ENCODE results near the gene ZNF438.

The ZNF438 gene

DNA sequence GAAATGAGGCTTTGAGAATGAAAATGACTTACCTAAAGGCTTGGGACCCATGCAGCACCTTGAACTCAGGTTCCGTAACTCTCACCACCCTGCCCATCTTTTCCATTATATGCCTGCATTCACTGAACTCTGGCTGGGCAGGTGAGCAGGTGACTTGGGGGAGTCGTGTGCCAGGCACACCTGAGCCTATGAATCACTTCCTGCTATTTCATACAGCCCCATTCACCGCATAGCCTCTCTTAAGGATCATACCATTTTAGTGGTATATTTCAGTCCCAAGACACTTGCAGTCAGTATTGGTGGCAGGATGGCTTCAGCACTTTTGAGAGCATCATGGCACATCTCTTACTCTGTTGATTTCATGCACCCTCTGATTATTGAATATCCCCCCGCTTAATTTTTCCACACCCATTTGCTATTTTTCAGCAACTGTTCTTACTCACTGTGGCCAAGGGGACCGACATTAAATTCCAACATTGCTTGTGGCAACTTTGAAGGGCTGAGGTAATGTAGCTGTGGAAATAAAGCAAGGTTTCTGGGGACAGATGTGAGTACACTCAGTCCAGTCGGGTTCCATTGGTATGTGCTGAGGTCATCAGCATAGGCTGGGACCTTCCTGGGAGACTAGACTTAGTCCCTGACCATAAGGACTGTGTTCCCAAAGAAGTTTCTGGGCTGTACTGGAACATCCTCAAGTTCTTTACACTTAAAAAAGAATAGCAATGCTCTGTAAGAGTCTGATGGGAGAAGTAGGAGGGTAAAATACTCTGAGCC is 39.8 kb upstream of the ZNF438 start:
- no peak overlapping the region for H3K14ac ChIP-seq (ENCODE audit: low read length in 2 of 2)
- H3K4me2 ChIP-seq (ENCODE audit: low read length, poor library complexity, severe bottlenecking): no peak overlapping the region
- no peak overlapping the region for H3K23ac ChIP-seq (ENCODE audit: low read length in 2 of 2)
- H2AFZ ChIP-seq (ENCODE audit: low read depth, low read length): no peak overlapping the region
- no peak overlapping the region for H3K4me3 ChIP-seq (ENCODE audit: insufficient read depth in 1 of 2, low read depth in 1 of 2, low read length in 2 of 2)
- no peaks in the 10 kb centered on the region for H3K27me3 ChIP-seq (ENCODE audit: control insufficient read depth in 1 of 2, insufficient read depth in 1 of 2, low read length in 2 of 2)
- no peak overlapping the region for H2BK5ac ChIP-seq (ENCODE audit: low read depth, low read length, poor library complexity, severe bottlenecking)
- peak overlapping the region in 1 of 2 experiments; percentile 47 for H3K4ac ChIP-seq (ENCODE audit: low read depth in 1 of 2, low read length in 2 of 2)
- H3K18ac ChIP-seq (ENCODE audit: low read depth in 1 of 2, low read length in 2 of 2): peak overlapping the region in 1 of 2 experiments; percentile 41
- H3K4me1 ChIP-seq (ENCODE audit: control insufficient read depth, insufficient read depth, low read depth, low read length): peaks cover 4% of the 10 kb centered on the region
- no peak overlapping the region for H2BK120ac ChIP-seq (ENCODE audit: low read depth, low read length)
- no peaks in the 10 kb centered on the region for H3K9me3 ChIP-seq (ENCODE audit: control insufficient read depth, low read length)
- no peak overlapping the region for H3K27ac ChIP-seq (ENCODE audit: low read length, poor library complexity, severe bottlenecking)
- H2AK5ac ChIP-seq (ENCODE audit: low read length, severe bottlenecking): no peak overlapping the region
- no peak overlapping the region for H4K8ac ChIP-seq (ENCODE audit: low read length)
- 69% methylated on average over 6 of the region's 6 CpGs for WGBS
- no peaks in the 10 kb centered on the region for H3K79me1 ChIP-seq (replicated peaks; ENCODE audit: low read length, poor library complexity, severe bottlenecking)
- no peak overlapping the region for H3K9ac ChIP-seq (ENCODE audit: low read length)
- no peaks in the 10 kb centered on the region for H3K36me3 ChIP-seq (ENCODE audit: control insufficient read depth in 1 of 2, insufficient read depth in 2 of 2, low read depth in 1 of 2, low read length in 2 of 2)
- H4K91ac ChIP-seq (ENCODE audit: low read length): no peak overlapping the region
- peak overlapping the region in 1 of 2 experiments; percentile 28 for H2BK12ac ChIP-seq (ENCODE audit: low read length in 2 of 2)
- peak; percentile 75 for DNase-seq
- H2BK15ac ChIP-seq (ENCODE audit: low read depth, poor library complexity, severe bottlenecking): no peak overlapping the region

DNA sequence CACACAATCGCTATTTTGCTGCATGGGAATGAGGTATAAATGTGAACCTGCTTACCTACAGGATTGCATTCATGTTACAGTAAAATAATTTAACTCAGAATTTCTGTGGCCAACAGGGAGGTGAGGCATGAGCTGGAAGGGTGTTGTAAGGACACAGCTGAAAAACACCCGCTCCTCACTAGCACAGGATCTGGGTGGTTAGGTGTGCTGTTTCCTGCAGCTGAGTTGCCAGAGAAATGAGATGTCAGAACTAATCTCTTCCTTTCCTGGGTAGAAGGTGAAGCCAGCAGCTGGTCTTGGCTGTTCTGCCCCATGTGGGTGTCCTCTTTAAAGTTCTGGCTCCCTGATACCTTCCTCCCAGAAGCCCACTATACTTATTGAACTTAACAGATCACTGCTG is 39.0 kb upstream of the ZNF438 start:
- H3K36me3 ChIP-seq (ENCODE audit: control insufficient read depth in 1 of 2, insufficient read depth in 2 of 2, low read depth in 1 of 2, low read length in 2 of 2): no peaks in the 10 kb centered on the region
- no peak overlapping the region for H3K9ac ChIP-seq (ENCODE audit: low read length)
- H2BK12ac ChIP-seq (ENCODE audit: low read length in 2 of 2): no peak overlapping the region
- no peak overlapping the region for H3K4me3 ChIP-seq (ENCODE audit: insufficient read depth in 1 of 2, low read depth in 1 of 2, low read length in 2 of 2)
- H2BK120ac ChIP-seq (ENCODE audit: low read depth, low read length): no peak overlapping the region
- no peak overlapping the region for H3K4me2 ChIP-seq (ENCODE audit: low read length, poor library complexity, severe bottlenecking)
- peak overlapping the region; percentile 29 for H4K8ac ChIP-seq (ENCODE audit: low read length)
- H2AFZ ChIP-seq (ENCODE audit: low read depth, low read length): no peak overlapping the region
- no peak overlapping the region for H3K27ac ChIP-seq (ENCODE audit: low read length, poor library complexity, severe bottlenecking)
- no peak overlapping the region for H2BK5ac ChIP-seq (ENCODE audit: low read depth, low read length, poor library complexity, severe bottlenecking)
- no peak for DNase-seq
- no peaks in the 10 kb centered on the region for H3K79me1 ChIP-seq (replicated peaks; ENCODE audit: low read length, poor library complexity, severe bottlenecking)
- H3K14ac ChIP-seq (ENCODE audit: low read length in 2 of 2): no peak overlapping the region
- H3K23ac ChIP-seq (ENCODE audit: low read length in 2 of 2): no peak overlapping the region
- H3K4ac ChIP-seq (ENCODE audit: low read depth in 1 of 2, low read length in 2 of 2): no peak overlapping the region
- WGBS: 100% methylated on average over 1 of the region's 2 CpGs
- H2AK5ac ChIP-seq (ENCODE audit: low read length, severe bottlenecking): no peak overlapping the region
- no peaks in the 10 kb centered on the region for H3K27me3 ChIP-seq (ENCODE audit: control insufficient read depth in 1 of 2, insufficient read depth in 1 of 2, low read length in 2 of 2)
- no peak overlapping the region for H4K91ac ChIP-seq (ENCODE audit: low read length)
- no peaks in the 10 kb centered on the region for H3K9me3 ChIP-seq (ENCODE audit: control insufficient read depth, low read length)
- no peak overlapping the region for H2BK15ac ChIP-seq (ENCODE audit: low read depth, poor library complexity, severe bottlenecking)
- peaks cover 4% of the 10 kb centered on the region for H3K4me1 ChIP-seq (ENCODE audit: control insufficient read depth, insufficient read depth, low read depth, low read length)
- no peak overlapping the region for H3K18ac ChIP-seq (ENCODE audit: low read depth in 1 of 2, low read length in 2 of 2)

DNA sequence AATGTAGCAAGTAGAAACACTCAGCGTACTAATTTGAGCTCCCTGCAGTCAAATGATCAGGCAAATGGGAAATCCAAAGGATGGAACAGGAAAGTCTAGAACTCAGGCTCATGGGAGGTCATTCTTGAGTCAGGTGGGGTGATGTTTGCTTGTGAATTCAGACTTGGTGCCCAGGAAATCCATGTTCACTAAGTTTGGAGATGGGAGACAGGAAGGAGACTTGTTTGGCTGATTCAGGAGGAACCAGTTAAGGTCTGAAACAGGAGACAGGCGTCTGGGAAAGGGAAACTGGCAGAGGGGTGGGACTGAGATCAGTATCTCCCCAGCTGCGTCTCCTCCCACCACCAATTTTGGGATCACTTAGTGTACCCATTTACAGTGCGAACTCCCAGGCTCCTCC is 38.4 kb upstream of the ZNF438 start:
- H2BK120ac ChIP-seq (ENCODE audit: low read depth, low read length): no peak overlapping the region
- H3K14ac ChIP-seq (ENCODE audit: low read length in 2 of 2): no peak overlapping the region
- H3K4me3 ChIP-seq (ENCODE audit: insufficient read depth in 1 of 2, low read depth in 1 of 2, low read length in 2 of 2): no peak overlapping the region
- no peak overlapping the region for H2AK5ac ChIP-seq (ENCODE audit: low read length, severe bottlenecking)
- DNase-seq: no peak
- no peak overlapping the region for H3K18ac ChIP-seq (ENCODE audit: low read depth in 1 of 2, low read length in 2 of 2)
- H3K9me3 ChIP-seq (ENCODE audit: control insufficient read depth, low read length): no peaks in the 10 kb centered on the region
- H3K27me3 ChIP-seq (ENCODE audit: control insufficient read depth in 1 of 2, insufficient read depth in 1 of 2, low read length in 2 of 2): no peaks in the 10 kb centered on the region
- H2BK12ac ChIP-seq (ENCODE audit: low read length in 2 of 2): peak overlapping the region; percentile 10 to 49
- no peak overlapping the region for H2AFZ ChIP-seq (ENCODE audit: low read depth, low read length)
- no peak overlapping the region for H3K9ac ChIP-seq (ENCODE audit: low read length)
- H3K4me2 ChIP-seq (ENCODE audit: low read length, poor library complexity, severe bottlenecking): no peak overlapping the region
- H3K4me1 ChIP-seq (ENCODE audit: control insufficient read depth, insufficient read depth, low read depth, low read length): peaks cover 4% of the 10 kb centered on the region
- H3K79me1 ChIP-seq (replicated peaks; ENCODE audit: low read length, poor library complexity, severe bottlenecking): no peaks in the 10 kb centered on the region
- 79% methylated on average over 3 of the region's 4 CpGs for WGBS
- H4K91ac ChIP-seq (ENCODE audit: low read length): peak overlapping the region; percentile 11
- H2BK15ac ChIP-seq (ENCODE audit: low read depth, poor library complexity, severe bottlenecking): no peak overlapping the region
- no peaks in the 10 kb centered on the region for H3K36me3 ChIP-seq (ENCODE audit: control insufficient read depth in 1 of 2, insufficient read depth in 2 of 2, low read depth in 1 of 2, low read length in 2 of 2)
- no peak overlapping the region for H2BK5ac ChIP-seq (ENCODE audit: low read depth, low read length, poor library complexity, severe bottlenecking)
- H3K27ac ChIP-seq (ENCODE audit: low read length, poor library complexity, severe bottlenecking): no peak overlapping the region
- no peak overlapping the region for H3K23ac ChIP-seq (ENCODE audit: low read length in 2 of 2)
- no peak overlapping the region for H3K4ac ChIP-seq (ENCODE audit: low read depth in 1 of 2, low read length in 2 of 2)
- no peak overlapping the region for H4K8ac ChIP-seq (ENCODE audit: low read length)

DNA sequence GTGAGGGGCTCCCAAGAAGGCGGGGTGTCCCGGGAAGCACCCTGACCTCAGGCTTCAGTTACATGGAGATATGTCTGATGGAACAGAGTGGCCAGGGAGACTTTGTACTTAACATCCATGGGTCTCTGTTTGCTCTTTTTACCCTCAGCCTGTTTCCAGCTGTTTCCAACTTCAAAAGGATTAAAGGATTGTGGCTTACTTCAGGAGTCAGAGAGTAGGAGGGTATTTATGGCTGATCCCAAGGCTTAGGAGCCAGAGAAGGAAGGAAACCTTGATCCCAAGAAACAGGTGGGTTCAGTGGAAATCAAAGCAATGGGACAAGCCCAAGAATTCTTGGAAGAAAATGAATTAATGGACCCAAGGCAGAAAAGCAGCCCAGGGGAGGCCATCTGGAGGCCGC is 37.7 kb upstream of the ZNF438 start:
- H3K4me1 ChIP-seq (ENCODE audit: control insufficient read depth, insufficient read depth, low read depth, low read length): peaks cover 2% of the 10 kb centered on the region
- no peak overlapping the region for H2BK5ac ChIP-seq (ENCODE audit: low read depth, low read length, poor library complexity, severe bottlenecking)
- H3K9ac ChIP-seq (ENCODE audit: low read length): no peak overlapping the region
- no peaks in the 10 kb centered on the region for H3K27me3 ChIP-seq (ENCODE audit: control insufficient read depth in 1 of 2, insufficient read depth in 1 of 2, low read length in 2 of 2)
- no peaks in the 10 kb centered on the region for H3K79me1 ChIP-seq (replicated peaks; ENCODE audit: low read length, poor library complexity, severe bottlenecking)
- no peak overlapping the region for H3K4me2 ChIP-seq (ENCODE audit: low read length, poor library complexity, severe bottlenecking)
- H3K18ac ChIP-seq (ENCODE audit: low read depth in 1 of 2, low read length in 2 of 2): no peak overlapping the region
- no peak overlapping the region for H2AK5ac ChIP-seq (ENCODE audit: low read length, severe bottlenecking)
- WGBS: 85% methylated on average over 3 of the region's 3 CpGs
- H4K8ac ChIP-seq (ENCODE audit: low read length): no peak overlapping the region
- no peaks in the 10 kb centered on the region for H3K9me3 ChIP-seq (ENCODE audit: control insufficient read depth, low read length)
- peak overlapping the region in 1 of 2 experiments; percentile 54 for H2BK12ac ChIP-seq (ENCODE audit: low read length in 2 of 2)
- H3K36me3 ChIP-seq (ENCODE audit: control insufficient read depth in 1 of 2, insufficient read depth in 2 of 2, low read depth in 1 of 2, low read length in 2 of 2): no peaks in the 10 kb centered on the region
- H3K27ac ChIP-seq (ENCODE audit: low read length, poor library complexity, severe bottlenecking): no peak overlapping the region
- H3K4ac ChIP-seq (ENCODE audit: low read depth in 1 of 2, low read length in 2 of 2): no peak overlapping the region
- H3K4me3 ChIP-seq (ENCODE audit: insufficient read depth in 1 of 2, low read depth in 1 of 2, low read length in 2 of 2): no peak overlapping the region
- no peak overlapping the region for H2BK15ac ChIP-seq (ENCODE audit: low read depth, poor library complexity, severe bottlenecking)
- H3K14ac ChIP-seq (ENCODE audit: low read length in 2 of 2): no peak overlapping the region
- no peak overlapping the region for H2AFZ ChIP-seq (ENCODE audit: low read depth, low read length)
- H3K23ac ChIP-seq (ENCODE audit: low read length in 2 of 2): no peak overlapping the region
- DNase-seq: peak; percentile 27
- no peak overlapping the region for H2BK120ac ChIP-seq (ENCODE audit: low read depth, low read length)
- no peak overlapping the region for H4K91ac ChIP-seq (ENCODE audit: low read length)

All from mesenchymal stem cell (in vitro differentiated cells and primary cell).